Small intestine (tissue), 7 donors: ENCODE measurements around the gene POLD4. TPM values are rescaled to one million over a fixed set of nuclear protein-coding genes. Genes with fewer than 3 reads are reported as not detected.

Experiments
- DNase-seq, 2 donors: peaks; one replicate each; pipeline versions ENCODE4 v3.0.0 to v3.0.0-alpha.2; 2013
- FAIRE-seq: peaks from 2 replicates; lab custom pipeline; 2012; peaks lifted over from hg19 to GRCh38; lab: Jason Lieb, UNC
- H3K27ac ChIP-seq, 3 donors: one replicate each; pipeline ENCODE4 v1.5.1; 2013; ENCODE audit warnings: low read length in 2 of 3, mild to moderate bottlenecking in 2 of 3, control low read depth in 1 of 3, inconsistent platforms in 1 of 3, low read depth in 1 of 3, moderate library complexity in 1 of 3
- H3K27me3 ChIP-seq, 3 donors: one replicate each; pipeline ENCODE4 v1.6.1; 2013; ENCODE audit warnings: low read length in 3 of 3, inconsistent platforms in 1 of 3; ENCODE audit not compliant: control insufficient read depth in 3 of 3, insufficient read depth in 3 of 3
- H3K36me3 ChIP-seq, 3 donors: one replicate each; pipeline ENCODE4 v1.6.1; 2013; ENCODE audit warnings: low read length in 3 of 3, inconsistent platforms in 1 of 3, low read depth in 1 of 3, mild to moderate bottlenecking in 1 of 3, moderate library complexity in 1 of 3; ENCODE audit not compliant: control insufficient read depth in 3 of 3, insufficient read depth in 2 of 3
- H3K4me1 ChIP-seq, 3 donors: one replicate each; pipeline ENCODE4 v1.6.1; 2013; ENCODE audit warnings: low read length in 2 of 3, inconsistent platforms in 1 of 3, low read depth in 1 of 3, mild to moderate bottlenecking in 1 of 3, moderate library complexity in 1 of 3; ENCODE audit not compliant: control insufficient read depth in 3 of 3, insufficient read depth in 2 of 3
- H3K4me3 ChIP-seq, 3 donors: one replicate each; pipeline ENCODE4 v1.5.1; 2013; ENCODE audit warnings: low read length in 3 of 3, control low read depth in 1 of 3, inconsistent platforms in 1 of 3, low read depth in 1 of 3, mild to moderate bottlenecking in 1 of 3, moderate library complexity in 1 of 3
- H3K9me3 ChIP-seq, 2 donors: one replicate each; pipeline ENCODE4 v1.6.1; 2013; ENCODE audit warnings: low read depth in 1 of 2, low read length in 1 of 2; ENCODE audit not compliant: control insufficient read depth in 2 of 2, insufficient read depth in 1 of 2
- WGBS, 3 donors: extraction: QIAGEN DNeasy Blood & Tissue Kit; methylation state at CpG; one replicate each; pipeline ENCODE4 v1.1.7; 2013; 5-methylcytosine and 5-hydroxymethylcytosine counted together
- polyA plus RNA-seq, 4 donors: library from polyadenylated mRNA; stranded (reverse) in 3 of 4; unstranded in 1 of 4; fragments of 200-250 nt in 3 of 4; fragments of 120-200 nt in 1 of 4; gene quantifications; one replicate each; pipeline versions ENCODE4 v1.2.1 to v1.2.3, GENCODE V29; 2013
- donor health status: healthy with polysubstance abuse.
- donor health status: control.
- donor health status: control.
- donor health status: Bipolar disorder and iron deficiency.
- donor health status: healthy.

POLD4 gene
- polyA plus RNA-seq, 4 donors = 137 to 492 (median 310) TPM

GRCh38 chr11:67355794-67356386 lies 2.5 kb upstream of the POLD4 start:
- no peaks in the 10 kb centered on the region for H3K9me3 ChIP-seq
- peak; percentile 39 to 78 for DNase-seq

DNA sequence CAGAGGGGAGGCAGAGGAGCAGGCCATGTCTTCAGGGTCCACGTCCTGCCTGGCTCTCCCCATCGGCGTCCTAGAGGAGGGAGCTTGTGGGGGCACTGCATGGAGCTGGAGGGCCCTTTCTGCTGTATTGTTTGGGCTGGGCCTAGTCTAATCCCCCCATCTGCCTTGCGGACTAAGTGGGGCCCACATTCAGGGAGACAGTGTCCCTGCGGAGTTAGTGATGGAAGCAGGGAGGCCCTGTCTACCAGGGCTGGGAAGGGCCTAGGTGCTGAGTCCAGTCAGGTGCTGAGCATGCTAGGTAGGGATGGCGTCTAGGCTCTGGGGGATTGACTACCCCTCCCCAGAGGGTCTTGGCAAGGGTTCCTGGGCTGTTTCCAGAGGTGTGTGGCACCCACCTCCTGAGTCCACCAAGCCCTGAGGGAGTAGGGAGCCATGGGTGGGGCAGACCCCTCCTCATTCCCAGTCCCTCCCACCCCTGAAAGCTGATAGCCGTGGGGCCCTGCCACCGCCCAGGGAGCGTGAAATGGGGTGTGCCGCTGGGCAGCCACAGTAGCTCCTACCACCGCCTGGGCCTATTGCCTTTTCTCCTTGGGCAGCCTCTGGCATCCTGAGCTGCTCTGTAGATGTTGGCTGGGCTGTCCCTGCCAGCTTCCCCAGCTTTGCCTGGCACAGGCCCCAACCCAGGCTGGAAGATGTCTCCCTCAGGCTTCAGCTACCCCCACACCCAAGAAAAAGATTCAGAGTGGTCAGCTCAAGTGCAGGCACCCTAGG lies 1.9 kb upstream of the POLD4 start:
- no peaks in the 10 kb centered on the region for H3K27me3 ChIP-seq
- peaks cover 0 to 15% (median 0%) of the 10 kb centered on the region in 3 donors for H3K36me3 ChIP-seq
- peak overlapping the region; percentile 92 to 99 (median 99) for H3K27ac ChIP-seq
- H3K9me3 ChIP-seq = no peaks in the 10 kb centered on the region
- 28 to 64% (median 62%) methylated on average over 11 of the region's 11 CpGs for WGBS, 3 donors
- no peak overlapping the region for H3K4me3 ChIP-seq
- FAIRE-seq (no peak), DNase-seq (peak in 1 of 2 donors; percentile 50)
- peaks cover 4 to 63% (median 5%) of the 10 kb centered on the region in 3 donors for H3K4me1 ChIP-seq

More at GRCh38 chr11:67355794-67356386, 2.5 kb upstream of the POLD4 start:
- Histone ChIP-seq H3K27ac (peak overlapping the region; percentile 92 to 99 (median 99)), H3K4me3 (no peak overlapping the region), H3K4me1 (peaks cover 4 to 62% (median 5%) of the 10 kb centered on the region in 3 donors), H3K36me3 (peaks cover 0 to 13% (median 0%) of the 10 kb centered on the region in 3 donors), H3K27me3 (no peaks in the 10 kb centered on the region)
- no peak for FAIRE-seq
- 47 to 70% (median 51%) methylated on average over 4 of the region's 4 CpGs for WGBS, 3 donors

DNA sequence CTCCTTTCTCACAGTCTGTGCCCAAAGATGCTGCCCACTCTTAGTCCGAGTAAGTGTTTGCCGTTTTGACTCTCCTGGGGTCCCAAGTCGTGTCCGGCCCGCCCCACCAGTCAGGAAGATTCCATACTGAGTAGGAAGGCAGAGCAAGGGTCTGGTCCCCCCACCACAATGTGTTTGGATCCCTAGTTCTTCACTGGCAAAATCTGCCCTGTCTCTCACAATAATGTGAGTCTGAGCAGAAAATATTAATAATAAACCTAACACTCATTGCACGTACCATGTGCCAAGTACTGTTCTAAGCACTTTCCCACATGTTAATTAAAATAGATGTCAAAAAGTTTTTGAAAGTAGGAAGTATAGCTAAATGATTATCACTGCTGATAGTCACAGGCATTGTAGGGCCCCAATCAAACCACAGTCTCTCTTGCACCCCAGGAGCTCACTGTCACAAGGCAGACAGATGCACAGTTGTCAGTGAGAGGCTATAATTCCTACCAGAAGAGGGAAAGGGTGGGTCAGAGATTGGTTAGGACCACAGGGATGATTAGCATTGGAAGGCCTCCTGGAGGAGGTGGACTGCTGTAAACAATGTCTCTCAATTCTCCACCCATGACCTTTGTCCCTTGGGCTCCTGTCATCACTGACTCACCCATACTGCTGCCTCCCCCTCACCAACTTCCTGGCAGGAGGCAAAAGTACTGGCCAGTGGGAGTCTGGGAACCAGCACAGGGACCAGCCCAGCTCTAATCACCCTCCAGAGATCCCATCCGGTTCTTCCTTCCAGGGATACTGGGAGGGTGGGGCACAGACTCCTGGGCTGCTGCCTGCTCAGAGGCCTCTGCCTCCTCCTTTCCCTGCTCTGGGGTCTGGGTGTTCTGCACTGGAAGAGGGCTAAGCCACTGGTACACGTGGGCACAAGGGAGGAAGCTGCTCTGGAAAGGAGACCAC lies 1.0 kb upstream of the POLD4 start:
- Histone ChIP-seq H3K36me3 (peaks cover 0 to 20% (median 0%) of the 10 kb centered on the region in 3 donors), H3K27me3 (no peaks in the 10 kb centered on the region), H3K9me3 (no peaks in the 10 kb centered on the region), H3K4me3 (peak overlapping the region in 2 of 3 donors; percentile 72 to 87), H3K27ac (peak overlapping the region; percentile 92 to 99 (median 99)), H3K4me1 (peaks cover 4 to 63% (median 5%) of the 10 kb centered on the region in 3 donors)
- 5 to 22% (median 19%) methylated on average over 8 of the region's 8 CpGs for WGBS, 3 donors
- DNase-seq = peak; percentile 95 to 99
- no peak for FAIRE-seq

- H3K4me1 ChIP-seq = peaks cover 4 to 69% (median 5%) of the 10 kb centered on the region in 3 donors
- no peak for FAIRE-seq
Observed at GRCh38 chr11:67352546-67353316, 615 bp downstream of the POLD4 start.

GRCh38 chr11:67351275-67352005 lies 1.9 kb downstream of the POLD4 start:
- 53 to 55% (median 53%) methylated on average over 11 of the region's 11 CpGs for WGBS, 3 donors
- DNase-seq (peak; percentile 86 to 92), FAIRE-seq (no peak)
- Histone ChIP-seq H3K27ac (peak overlapping the region; percentile 35 to 77 (median 74)), H3K27me3 (no peaks in the 10 kb centered on the region), H3K36me3 (peaks cover 0 to 21% (median 0%) of the 10 kb centered on the region in 3 donors), H3K9me3 (no peaks in the 10 kb centered on the region), H3K4me1 (peaks cover 4 to 60% (median 5%) of the 10 kb centered on the region in 3 donors), H3K4me3 (no peak overlapping the region)

More at GRCh38 chr11:67352546-67353316, 615 bp downstream of the POLD4 start:
- peaks cover 0 to 21% (median 0%) of the 10 kb centered on the region in 3 donors for H3K36me3 ChIP-seq
- peak in 1 of 2 donors; percentile 59 for DNase-seq
- H3K4me3 ChIP-seq = peak overlapping the region; percentile 62 to 87 (median 72)
- WGBS, 3 donors = 7 to 12% (median 12%) methylated on average over 22 to 25 of the region's 25 CpGs
- H3K27me3 ChIP-seq = no peaks in the 10 kb centered on the region
- H3K27ac ChIP-seq = peak overlapping the region; percentile 99
- no peaks in the 10 kb centered on the region for H3K9me3 ChIP-seq

DNA sequence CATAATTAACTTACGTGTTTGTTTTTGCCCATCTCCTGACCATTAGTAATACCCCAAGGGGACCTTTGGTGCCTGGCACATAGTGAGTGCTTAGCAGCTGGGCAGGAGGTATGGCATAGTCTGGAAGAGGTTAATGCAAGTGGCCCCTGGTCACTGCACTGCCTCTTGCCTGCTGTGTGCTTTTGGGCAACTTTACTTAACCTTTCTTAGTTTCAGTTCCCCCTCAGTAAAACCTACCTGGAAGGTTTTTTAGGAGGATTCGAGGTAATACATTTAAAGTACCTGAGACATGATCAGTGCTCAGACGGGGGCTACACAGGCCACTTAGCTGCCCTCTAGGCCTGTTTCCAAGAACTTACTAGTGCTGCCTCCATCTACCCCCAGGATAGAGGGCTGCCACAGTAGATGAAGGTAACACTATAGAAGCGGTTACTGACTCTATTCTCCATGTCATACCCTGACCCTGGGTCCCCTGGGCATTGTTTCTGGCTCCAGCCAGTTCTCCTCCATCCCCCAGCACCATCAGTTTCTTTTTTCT lies 3.3 kb downstream of the POLD4 start:
- Histone ChIP-seq H3K9me3 (no peaks in the 10 kb centered on the region), H3K36me3 (peaks cover 0 to 19% (median 0%) of the 10 kb centered on the region in 3 donors), H3K27me3 (no peaks in the 10 kb centered on the region), H3K27ac (no peak overlapping the region), H3K4me1 (peaks cover 0 to 59% (median 6%) of the 10 kb centered on the region in 3 donors), H3K4me3 (no peak overlapping the region)
- WGBS, 3 donors = 82 to 92% (median 91%) methylated on average over 4 of the region's 4 CpGs
- no peak for DNase-seq
- no peak for FAIRE-seq

GRCh38 chr11:67349457-67349856 lies 3.9 kb downstream of the POLD4 start:
- WGBS, 3 donors = 89 to 98% (median 93%) methylated on average over 2 of the region's 2 CpGs
- FAIRE-seq (no peak), DNase-seq (no peak)
- Histone ChIP-seq H3K36me3 (peaks cover 0 to 19% (median 0%) of the 10 kb centered on the region in 3 donors), H3K4me3 (no peak overlapping the region), H3K4me1 (peaks cover 0 to 56% (median 6%) of the 10 kb centered on the region in 3 donors), H3K27ac (no peak overlapping the region), H3K9me3 (no peaks in the 10 kb centered on the region), H3K27me3 (no peaks in the 10 kb centered on the region)
